Activated CD4-positive, alpha-beta T cell treated with anti-CD3 and anti-CD28 coated beads for 36 hours (primary cell): ENCODE measurements around the gene WDR73. TPM values are rescaled to one million over a fixed set of nuclear protein-coding genes. Genes with fewer than 3 reads are reported as not detected.

Source experiments
- ATAC-seq: fragments of 200-7000 bp; cut with Tn5 transposase; one replicate; pipeline ENCODE4 v1.10.0; 2021; ENCODE audit warnings: mild to moderate bottlenecking, moderate library complexity
- CTCF ChIA-PET: fragments of 350-600 bp; sonication (Branson Sonifier 250); formaldehyde crosslinking; loops from one replicate; lab custom pipeline; 2021; ENCODE audit warnings: antibody characterized with exemption; lab: Charles Lee
- POLR2A ChIA-PET: fragments of 350-600 bp; sonication (Branson Sonifier 250); formaldehyde crosslinking; loops from one replicate; lab custom pipeline; 2021; ENCODE audit warnings: antibody characterized with exemption, inconsistent platforms; lab: Charles Lee
- DNase-seq: peaks from one replicate; pipeline ENCODE4 v3.0.0-alpha.2; 2020
- H3K27ac Mint-ChIP-seq: one replicate; pipeline ENCODE4 v1.8.0; 2021; ENCODE audit warnings: mixed read lengths
- H3K27me3 Mint-ChIP-seq: one replicate; pipeline ENCODE4 v1.8.0; 2021; ENCODE audit warnings: mixed read lengths
- H3K36me3 Mint-ChIP-seq: one replicate; pipeline ENCODE4 v1.8.0; 2021; ENCODE audit warnings: low read depth, mixed read lengths
- H3K4me1 Mint-ChIP-seq: one replicate; pipeline ENCODE4 v1.8.0; 2021; ENCODE audit warnings: mixed read lengths
- H3K4me3 Mint-ChIP-seq: one replicate; pipeline ENCODE4 v1.8.0; 2021; ENCODE audit warnings: mild to moderate bottlenecking, moderate library complexity, mixed read lengths
- H3K9me3 Mint-ChIP-seq: one replicate; pipeline ENCODE4 v1.8.0; 2021; ENCODE audit warnings: low read depth, mixed read lengths
- intact Hi-C, 2 experiments: fragments of 100-400 bp; cut with DNase I in 1 of 2; cut with micrococcal nuclease in 1 of 2; formaldehyde crosslinking; loops; one replicate each; pipeline versions ENCODE4 v1.14.2 to v1.15.1; 2022 to 2024; cut with DNase I, micrococcal nuclease
- total RNA-seq, 2 experiments: library from RNA; stranded (reverse); gene quantifications; one replicate each; pipeline ENCODE4 v1.2.3, GENCODE V29; 2021

WDR73 gene
- total RNA-seq, 2 experiments from 2014 or later = 12.4 to 13.3 TPM

- Mint-ChIP-seq H3K36me3 (peaks cover 13% of the 10 kb centered on the region), H3K9me3 (no peaks in the 10 kb centered on the region), H3K27me3 (no peaks in the 10 kb centered on the region), H3K4me1 (peaks cover 65% of the 10 kb centered on the region), H3K4me3 (peak overlapping the region; percentile 82), H3K27ac (peak overlapping the region; percentile 58)
- CTCF ChIA-PET = interaction anchor here (0.6 to 4.2 kb wide), 4 partner anchors 13 to 216 kb away, joined by 3 to 17 read pairs (median 3); no protein-coding TSS in a partner anchor
- intact Hi-C loops = loop anchor here (2.0 to 5.0 kb wide), 4 partner anchors 31 to 161 kb away; partner anchors contain the start of gene ZNF592 (in 2 of the 2)
- ATAC-seq (no peak), DNase-seq (no peak)
- POLR2A ChIA-PET = interaction anchor here (0.6 to 0.7 kb wide), 3 partner anchors 9 to 30 kb away, joined by 3 to 4 read pairs (median 4); no protein-coding TSS in a partner anchor
Measured at GRCh38 chr15:84601555-84601838, 52.6 kb downstream of the WDR73 start.

GRCh38 chr15:84600687-84601554 is 53.2 kb downstream of the WDR73 start, which contains the start of gene ZSCAN2:
ZSCAN2 (plus strand) TSS chr15:84601009; CDS start chr15:84603928, 2,919 bp downstream.
- DNase-seq (peak; percentile 97), ATAC-seq (peak; percentile 96)
- CTCF ChIA-PET = interaction anchor here (0.6 to 4.2 kb wide), 11 partner anchors 8 to 278 kb away, joined by 3 to 17 read pairs (median 3); no protein-coding TSS in a partner anchor
- peaks cover 11% of the 10 kb centered on the region for H3K36me3 Mint-ChIP-seq
- H3K27me3 Mint-ChIP-seq = no peaks in the 10 kb centered on the region
- intact Hi-C loops = loop anchor here (1.0 to 5.0 kb wide), 8 partner anchors 30 to 379 kb away; partner anchors contain the start of genes WDR73 (in 2 of the 2), ZNF592 (in 2 of the 2) and SEC11A (in 1 of the 2)
- no peaks in the 10 kb centered on the region for H3K9me3 Mint-ChIP-seq
- H3K4me1 Mint-ChIP-seq = peaks cover 64% of the 10 kb centered on the region
- POLR2A ChIA-PET = interaction anchor here (0.6 to 1.1 kb wide), 4 partner anchors 9 to 327 kb away, joined by 3 to 4 read pairs (median 4); no protein-coding TSS in a partner anchor
- H3K27ac Mint-ChIP-seq = peak within 1 kb of the TSS; percentile 58
- H3K4me3 Mint-ChIP-seq = peak within 1 kb of the TSS; percentile 82

- Mint-ChIP-seq H3K36me3 (peaks cover 7% of the 10 kb centered on the region), H3K27ac (peak overlapping the region; percentile 48), H3K4me1 (peaks cover 58% of the 10 kb centered on the region), H3K9me3 (no peaks in the 10 kb centered on the region), H3K27me3 (no peaks in the 10 kb centered on the region), H3K4me3 (peak overlapping the region; percentile 82)
- intact Hi-C loops = loop anchor here (1.0 to 5.0 kb wide), 8 partner anchors 30 to 380 kb away; partner anchors contain the start of genes WDR73 (in 2 of the 2), ZNF592 (in 2 of the 2) and SEC11A (in 1 of the 2)
- ATAC-seq = peak; percentile 39
- POLR2A ChIA-PET = interaction anchor here (1.1 kb wide), 1 partner anchor 328 kb away, joined by 3 read pairs; no protein-coding TSS in a partner anchor
- CTCF ChIA-PET = interaction anchor here (0.8 to 4.2 kb wide), 7 partner anchors 9 to 278 kb away, joined by 3 to 17 read pairs (median 3); no protein-coding TSS in a partner anchor
- DNase-seq = peak; percentile 71
Measured at GRCh38 chr15:84600331-84600686, 53.8 kb downstream of the WDR73 start.

GRCh38 chr15:84599906-84600305 is 54.2 kb downstream of the WDR73 start:
- POLR2A ChIA-PET = interaction anchor here (1.3 kb wide), 1 partner anchor 32 kb away, joined by 5 read pairs; no protein-coding TSS in a partner anchor

GRCh38 chr15:84598993-84599392 is 55.1 kb downstream of the WDR73 start:
- ATAC-seq (peak; percentile 20), DNase-seq (peak; percentile 70)
- Mint-ChIP-seq H3K4me1 (peaks cover 50% of the 10 kb centered on the region), H3K27me3 (no peaks in the 10 kb centered on the region), H3K4me3 (no peak overlapping the region), H3K9me3 (no peaks in the 10 kb centered on the region), H3K36me3 (no peaks in the 10 kb centered on the region), H3K27ac (no peak overlapping the region)
- ChIA-PET POLR2A (interaction anchor here (0.5 to 1.3 kb wide), 3 partner anchors 9 to 57 kb away, joined by 3 to 5 read pairs (median 3); no protein-coding TSS in a partner anchor), CTCF (interaction anchor here (0.6 to 4.2 kb wide), 24 partner anchors 10 to 486 kb away, joined by 3 to 17 read pairs (median 4); partner anchors contain the start of gene WDR73)
- intact Hi-C loops = loop anchor here (1.0 to 5.0 kb wide), 3 partner anchors 233 to 329 kb away; no protein-coding TSS in a partner anchor

More at GRCh38 chr15:84599906-84600305, 54.2 kb downstream of the WDR73 start:
- no peaks in the 10 kb centered on the region for H3K27me3 Mint-ChIP-seq
- no peak overlapping the region for H3K27ac Mint-ChIP-seq
- intact Hi-C loops = loop anchor here (1.0 to 5.0 kb wide), 10 partner anchors 29 to 380 kb away; partner anchors contain the start of genes WDR73 (in 2 of the 2), ZNF592 (in 2 of the 2) and SEC11A (in 1 of the 2)
- CTCF ChIA-PET = interaction anchor here (0.7 to 4.2 kb wide), 14 partner anchors 9 to 328 kb away, joined by 3 to 17 read pairs (median 6); no protein-coding TSS in a partner anchor
- ATAC-seq (no peak), DNase-seq (no peak)
- H3K9me3 Mint-ChIP-seq = no peaks in the 10 kb centered on the region
- H3K4me1 Mint-ChIP-seq = peaks cover 54% of the 10 kb centered on the region
- peak overlapping the region; percentile 82 for H3K4me3 Mint-ChIP-seq
- peaks cover 4% of the 10 kb centered on the region for H3K36me3 Mint-ChIP-seq

GRCh38 chr15:84598250-84598649 is 55.8 kb downstream of the WDR73 start:
- DNase-seq (no peak), ATAC-seq (peak; percentile 25)
- H3K4me3 Mint-ChIP-seq = no peak overlapping the region
- no peak overlapping the region for H3K27ac Mint-ChIP-seq
- ChIA-PET POLR2A (interaction anchor here (1.3 kb wide), 1 partner anchor 58 kb away, joined by 3 read pairs; no protein-coding TSS in a partner anchor), CTCF (interaction anchor here (0.6 to 4.2 kb wide), 19 partner anchors 10 to 371 kb away, joined by 3 to 17 read pairs (median 4); partner anchors contain the start of gene WDR73)
- no peaks in the 10 kb centered on the region for H3K36me3 Mint-ChIP-seq
- intact Hi-C loops = loop anchor here in 1 of 2 experiments (1.0 to 5.0 kb wide), 2 partner anchors 234 to 280 kb away; no protein-coding TSS in a partner anchor
- H3K4me1 Mint-ChIP-seq = peaks cover 45% of the 10 kb centered on the region
- H3K27me3 Mint-ChIP-seq = no peaks in the 10 kb centered on the region
- H3K9me3 Mint-ChIP-seq = no peaks in the 10 kb centered on the region

GRCh38 chr15:84597296-84597695 is 56.8 kb downstream of the WDR73 start:
- Mint-ChIP-seq H3K27ac (peak overlapping the region; percentile 11), H3K9me3 (no peaks in the 10 kb centered on the region), H3K4me3 (no peak overlapping the region), H3K4me1 (peaks cover 37% of the 10 kb centered on the region), H3K36me3 (no peaks in the 10 kb centered on the region), H3K27me3 (no peaks in the 10 kb centered on the region)
- DNase-seq (no peak), ATAC-seq (no peak)
- ChIA-PET CTCF (interaction anchor here (0.6 to 1.1 kb wide), 3 partner anchors 8 to 1138 kb away, joined by 4 to 6 read pairs (median 5); no protein-coding TSS in a partner anchor), POLR2A (no interaction called here)
- intact Hi-C loops = loop anchor here in 1 of 2 experiments (5.0 kb wide), 1 partner anchor 235 kb away; no protein-coding TSS in a partner anchor

- no peak for DNase-seq
- POLR2A ChIA-PET = no interaction called here
- no peaks in the 10 kb centered on the region for H3K9me3 Mint-ChIP-seq
- no peak for ATAC-seq
- peaks cover 34% of the 10 kb centered on the region for H3K4me1 Mint-ChIP-seq
- H3K27me3 Mint-ChIP-seq = no peaks in the 10 kb centered on the region
- H3K4me3 Mint-ChIP-seq = no peak overlapping the region
- CTCF ChIA-PET = interaction anchor here (0.6 to 0.7 kb wide), 2 partner anchors 10 to 322 kb away, joined by 3 read pairs; no protein-coding TSS in a partner anchor
- intact Hi-C loops = loop anchor here in 1 of 2 experiments (5.0 kb wide), 1 partner anchor 237 kb away; no protein-coding TSS in a partner anchor
- H3K27ac Mint-ChIP-seq = no peak overlapping the region
- no peaks in the 10 kb centered on the region for H3K36me3 Mint-ChIP-seq
Measured at GRCh38 chr15:84595660-84596059, 58.4 kb downstream of the WDR73 start.

- no peaks in the 10 kb centered on the region for H3K27me3 Mint-ChIP-seq
- peaks cover 26% of the 10 kb centered on the region for H3K4me1 Mint-ChIP-seq
- no peak for ATAC-seq
- ChIA-PET POLR2A (no interaction called here), CTCF (interaction anchor here (0.6 to 1.2 kb wide), 4 partner anchors 11 to 323 kb away, joined by 3 to 4 read pairs (median 3); no protein-coding TSS in a partner anchor)
- no peak overlapping the region for H3K4me3 Mint-ChIP-seq
- no peak overlapping the region for H3K27ac Mint-ChIP-seq
- H3K36me3 Mint-ChIP-seq = no peaks in the 10 kb centered on the region
- H3K9me3 Mint-ChIP-seq = no peaks in the 10 kb centered on the region
- no peak for DNase-seq
- intact Hi-C loops = loop anchor here in 1 of 2 experiments (5.0 kb wide), 1 partner anchor 238 kb away; no protein-coding TSS in a partner anchor
Measured at GRCh38 chr15:84594617-84595290, 59.3 kb downstream of the WDR73 start.

GRCh38 chr15:84591815-84592214 is 62.3 kb downstream of the WDR73 start:
- Mint-ChIP-seq H3K9me3 (no peaks in the 10 kb centered on the region), H3K4me1 (peaks cover 8% of the 10 kb centered on the region), H3K27me3 (no peaks in the 10 kb centered on the region), H3K36me3 (no peaks in the 10 kb centered on the region), H3K4me3 (no peak overlapping the region), H3K27ac (no peak overlapping the region)
- ChIA-PET CTCF (interaction anchor here (0.6 to 2.1 kb wide), 6 partner anchors 20 to 390 kb away, joined by 3 to 6 read pairs (median 4); partner anchors contain the start of gene PDE8A), POLR2A (no interaction called here)
- ATAC-seq (no peak), DNase-seq (no peak)
- intact Hi-C loops = no loop called here
